HG02610 (cell line): ENCODE results near the gene NUDT21.
"Not testable (repeated sequence)": the region's sequence is repeated elsewhere in the genome, so short reads cannot be mapped to it uniquely, and the experiment has no call there.

Experiments
- ATAC-seq: cut with Tn5 transposase; IDR thresholded peaks from one replicate; pipeline ENCODE4 v1.9.1; 2021; ENCODE audit warnings: mild to moderate bottlenecking, moderate library complexity; ENCODE audit not compliant: unreplicated experiment

NUDT21 gene

GRCh38 chr16:56450986-56451752, at the start of gene NUDT21, which contains the start of gene OGFOD1:
TSS of gene NUDT21 (minus strand) at chr16:56451332. CDS start at chr16:56451202, 130 bp downstream.
TSS of gene OGFOD1 (plus strand) at chr16:56451554. CDS start at chr16:56451613, 59 bp downstream.
- peak; percentile 98 for ATAC-seq

GRCh38 chr16:56493815-56494214, 42.7 kb upstream of the NUDT21 start:
- ATAC-seq, result no peak

GRCh38 chr16:56493126-56493525, 42.0 kb upstream of the NUDT21 start:
- ATAC-seq, result no peak

- ATAC-seq, result no peak
Measured at GRCh38 chr16:56491657-56492261, 40.6 kb upstream of the NUDT21 start.

- not testable (repeated sequence) for ATAC-seq
Measured at GRCh38 chr16:56488868-56489267, 37.7 kb upstream of the NUDT21 start.

GRCh38 chr16:56488035-56488434, 36.9 kb upstream of the NUDT21 start:
- no peak for ATAC-seq

- no peak for ATAC-seq
Measured at GRCh38 chr16:56483394-56483793, 32.3 kb upstream of the NUDT21 start.

GRCh38 chr16:56482683-56483236, 31.6 kb upstream of the NUDT21 start:
- ATAC-seq, result no peak

GRCh38 chr16:56481468-56482122, 30.5 kb upstream of the NUDT21 start:
- no peak for ATAC-seq

GRCh38 chr16:56480776-56481467, 29.8 kb upstream of the NUDT21 start:
- no peak for ATAC-seq

- ATAC-seq, result no peak
Measured at GRCh38 chr16:56479469-56479868, 28.3 kb upstream of the NUDT21 start.

- no peak for ATAC-seq
Measured at GRCh38 chr16:56478281-56479049, 27.3 kb upstream of the NUDT21 start.

GRCh38 chr16:56477096-56477878, 26.2 kb upstream of the NUDT21 start:
- ATAC-seq, result no peak

- ATAC-seq, result no peak
Measured at GRCh38 chr16:56475201-56475600, 24.1 kb upstream of the NUDT21 start.

GRCh38 chr16:56470666-56471065, 19.5 kb upstream of the NUDT21 start:
- no peak for ATAC-seq

GRCh38 chr16:56470232-56470631, 19.1 kb upstream of the NUDT21 start:
- no peak for ATAC-seq

- ATAC-seq, result no peak
Measured at GRCh38 chr16:56469748-56470147, 18.6 kb upstream of the NUDT21 start.

GRCh38 chr16:56468800-56469199, 17.7 kb upstream of the NUDT21 start:
- ATAC-seq, result no peak

- no peak for ATAC-seq
Measured at GRCh38 chr16:56466344-56466743, 15.2 kb upstream of the NUDT21 start.
